H1 (cell line): ENCODE measurements around the gene PLCB2. TPM values are rescaled to one million over a fixed set of nuclear protein-coding genes. Genes with fewer than 3 reads are reported as not detected.
A peak's percentile ranks its signal among the peaks of the same experiment; 100 is the strongest.

Source experiments
- BRCA1 ChIP-seq: IDR thresholded peaks from 2 replicates; pipeline ENCODE4 v1.6.1; 2012; ENCODE audit warnings: low read depth, low read length, improper control_type of control experiment
- CREB1 ChIP-seq: IDR thresholded peaks from 2 replicates; pipeline ENCODE4 v1.6.1; 2012; ENCODE audit warnings: inconsistent platforms
- E2F6 ChIP-seq: IDR thresholded peaks from 2 replicates; pipeline ENCODE4 v1.6.1; 2012; ENCODE audit warnings: inconsistent platforms
- EP300 ChIP-seq, 2 experiments: IDR thresholded peaks; 1 replicate in 1 of 2; 2 replicates in 1 of 2; pipeline ENCODE4 v1.6.1; 2011 to 2012; ENCODE audit warnings: low read depth in 2 of 2, low read length in 2 of 2, mild to moderate bottlenecking in 2 of 2, borderline replicate concordance in 1 of 2, inconsistent platforms in 1 of 2, moderate library complexity in 1 of 2
- GABPA ChIP-seq: IDR thresholded peaks from 2 replicates; pipeline ENCODE4 v1.6.1; 2011; ENCODE audit warnings: mild to moderate bottlenecking, low read length, moderate library complexity, borderline replicate concordance; ENCODE audit not compliant: insufficient read depth
- GTF2F1 ChIP-seq: IDR thresholded peaks from 2 replicates; pipeline ENCODE4 v1.6.1; 2012; ENCODE audit warnings: low read depth, low read length, improper control_type of control experiment, borderline replicate concordance
- HDAC2 ChIP-seq, 2 experiments: fragments of 300-600 bp in 1 of 2; sonication (generic) in 1 of 2; IDR thresholded peaks; 2 replicates each; pipeline ENCODE4 v1.6.1; 2011 to 2012; ENCODE audit warnings: low read depth in 2 of 2, low read length in 2 of 2, mild to moderate bottlenecking in 2 of 2, moderate library complexity in 2 of 2, borderline replicate concordance in 1 of 2, inconsistent platforms in 1 of 2
- JUND ChIP-seq: IDR thresholded peaks from 2 replicates; pipeline ENCODE4 v1.6.1; 2011; ENCODE audit warnings: mild to moderate bottlenecking, improper control_type of control experiment, low read length
- KDM4A ChIP-seq: IDR thresholded peaks from one replicate; pipeline ENCODE4 v1.7.1; 2012; ENCODE audit warnings: low read depth, mild to moderate bottlenecking, moderate library complexity, low read length, inconsistent platforms; ENCODE audit not compliant: severe bottlenecking
- MAX ChIP-seq: IDR thresholded peaks from 2 replicates; pipeline ENCODE4 v1.6.1; 2012; ENCODE audit warnings: inconsistent platforms
- NANOG ChIP-seq: IDR thresholded peaks from 2 replicates; pipeline ENCODE4 v1.6.1; 2011; ENCODE audit warnings: low read length, low read depth, mild to moderate bottlenecking, inconsistent platforms; ENCODE audit not compliant: insufficient read depth, poor library complexity, severe bottlenecking
- POLR2AphosphoS5 ChIP-seq: IDR thresholded peaks from 2 replicates; pipeline ENCODE4 v1.6.1; 2011; ENCODE audit warnings: low read depth, low read length
- POU5F1 ChIP-seq: IDR thresholded peaks from 2 replicates; pipeline ENCODE4 v1.6.1; 2011; ENCODE audit warnings: low read depth, mild to moderate bottlenecking, low read length, moderate library complexity
- SIN3A ChIP-seq, 2 experiments: IDR thresholded peaks in 1 of 2; conservative IDR thresholded peaks in 1 of 2; 2 replicates each; pipeline ENCODE4 v1.6.1; 2011 to 2012; ENCODE audit warnings: low read length in 2 of 2, improper control_type of control experiment in 1 of 2, low read depth in 1 of 2, mild to moderate bottlenecking in 1 of 2
- SIX5 ChIP-seq: IDR thresholded peaks from 2 replicates; pipeline ENCODE4 v1.6.1; 2011; ENCODE audit warnings: mild to moderate bottlenecking, low read depth, low read length
- SP1 ChIP-seq: IDR thresholded peaks from 2 replicates; pipeline ENCODE4 v1.6.1; 2011; ENCODE audit warnings: low read depth, low read length
- SP4 ChIP-seq: IDR thresholded peaks from 2 replicates; pipeline ENCODE4 v1.6.1; 2012; ENCODE audit warnings: low read length, inconsistent platforms
- SRF ChIP-seq: IDR thresholded peaks from 2 replicates; pipeline ENCODE4 v1.6.1; 2011; ENCODE audit warnings: mild to moderate bottlenecking, low read depth, low read length, moderate library complexity
- TAF1 ChIP-seq: IDR thresholded peaks from 2 replicates; pipeline ENCODE4 v1.6.1; 2011; ENCODE audit warnings: mild to moderate bottlenecking, low read depth, low read length
- TAF7 ChIP-seq: optimal IDR thresholded peaks from 2 replicates; pipeline ENCODE3; 2011; ENCODE audit warnings: low read depth, mild to moderate bottlenecking, inconsistent platforms, low read length, moderate library complexity, borderline replicate concordance
- TBP ChIP-seq: IDR thresholded peaks from 2 replicates; pipeline ENCODE4 v1.6.1; 2011; ENCODE audit warnings: low read depth, low read length, improper control_type of control experiment
- TCF12 ChIP-seq: IDR thresholded peaks from 2 replicates; pipeline ENCODE4 v1.6.1; 2011; ENCODE audit warnings: low read depth, mild to moderate bottlenecking, low read length
- polyA plus RNA-seq, 7 experiments: library from polyadenylated mRNA; depleted of rRNA in 3 of 7; stranded (reverse) in 5 of 7; unstranded in 2 of 7; fragments of >200 nt in 5 of 7; fragments of 200-250 nt in 2 of 7; gene quantifications; 1 replicate in 5 of 7; 2 replicates in 1 of 7; 4 replicates in 1 of 7; pipeline versions ENCODE4 v1.2.1 to v1.2.3, GENCODE V29; 2011 to 2013; ENCODE audit warnings: missing spikeins in 2 of 7, mixed read lengths in 2 of 7
- total RNA-seq: library from RNA; stranded (reverse); fragmentation: NEBNext Ultra II Directional; extraction: Animal tissue kit (Norgen Biotek cat#: 25700); gene quantifications from 2 replicates; pipeline ENCODE4 v1.2.1, GENCODE V29; 2021

PLCB2 gene
- total and polyA plus RNA-seq, 2 of the 8 experiments (the other 6 are each of a cell fraction or from before 2014, with no cell fraction given): 7.2 to 8.4 TPM

- peak; percentile 68 for TF ChIP-seq TAF7
- peak; percentile 13; the same call in 1 of the 2 replicates for TF ChIP-seq GTF2F1
- TF ChIP-seq TCF12: 0 out of 2 replicates have a peak, but pooled peaks have one; percentile 69
- TF ChIP-seq POU5F1: no peak
- TF ChIP-seq MAX: peak; percentile 98
- no peak for TF ChIP-seq SRF
- TF ChIP-seq TBP: no peak
- TF ChIP-seq NANOG: peak; percentile 4
- TF ChIP-seq GABPA: peak; percentile 52; the same call in 1 of the 2 replicates
- peak; percentile 27; the same call in 1 of the 2 replicates for TF ChIP-seq BRCA1
- no peak for TF ChIP-seq SIX5
- TF ChIP-seq TAF1: peak; percentile 64
- TF ChIP-seq E2F6: peak; percentile 98
- no peak for TF ChIP-seq POLR2AphosphoS5
- TF ChIP-seq EP300 (IDR thresholded peaks at IDR 0.05; ENCODE audit: borderline replicate concordance in 1 of 2, low read depth in 2 of 2, low read length in 2 of 2): peak in 1 of 2 experiments; percentile 58; a peak in 1 of 3 replicates
- TF ChIP-seq SIN3A (conservative IDR thresholded peaks at IDR 0.05 in 1 of 2, IDR thresholded peaks at IDR 0.05 in 1 of 2; ENCODE audit: low read depth in 1 of 2, low read length in 2 of 2): peak; percentile 90 to 98
- no peak for TF ChIP-seq KDM4A
- TF ChIP-seq HDAC2 (IDR thresholded peaks at IDR 0.05; ENCODE audit: borderline replicate concordance in 1 of 2, low read depth in 2 of 2, low read length in 2 of 2): peak in 1 of 2 experiments; percentile 87; a peak in 2 of 4 replicates
- peak; percentile 88 for TF ChIP-seq SP1
- peak; percentile 58; the same call in 1 of the 2 replicates for TF ChIP-seq CREB1
- 0 out of 2 replicates have a peak, but pooled peaks have one; percentile 32 for TF ChIP-seq SP4
- peak; percentile 85 for TF ChIP-seq JUND
Observed at GRCh38 chr15:40323239-40323952, 15.7 kb upstream of the PLCB2 start, which contains the start of gene INAFM2 (continued).
